Ishikawa (cell line): ENCODE results near the gene AGAP6.

Experiments
- CEBPB ChIP-seq: IDR thresholded peaks from 2 replicates; pipeline ENCODE4 v1.6.1; 2012
- EP300 ChIP-seq: IDR thresholded peaks from 2 replicates; pipeline ENCODE4 v1.6.1; 2012; ENCODE audit warnings: borderline replicate concordance
- TEAD4 ChIP-seq: IDR thresholded peaks from 2 replicates; pipeline ENCODE4 v1.6.1; 2012
- YY1 ChIP-seq: IDR thresholded peaks from 2 replicates; pipeline ENCODE4 v1.6.1; 2012; ENCODE audit warnings: low read depth
- TF ChIP-seq, protein P1 (sequence below): IDR thresholded peaks from 2 replicates; pipeline ENCODE4 v1.6.1; 2012; ENCODE audit warnings: low read depth, mild to moderate bottlenecking

DNA sequence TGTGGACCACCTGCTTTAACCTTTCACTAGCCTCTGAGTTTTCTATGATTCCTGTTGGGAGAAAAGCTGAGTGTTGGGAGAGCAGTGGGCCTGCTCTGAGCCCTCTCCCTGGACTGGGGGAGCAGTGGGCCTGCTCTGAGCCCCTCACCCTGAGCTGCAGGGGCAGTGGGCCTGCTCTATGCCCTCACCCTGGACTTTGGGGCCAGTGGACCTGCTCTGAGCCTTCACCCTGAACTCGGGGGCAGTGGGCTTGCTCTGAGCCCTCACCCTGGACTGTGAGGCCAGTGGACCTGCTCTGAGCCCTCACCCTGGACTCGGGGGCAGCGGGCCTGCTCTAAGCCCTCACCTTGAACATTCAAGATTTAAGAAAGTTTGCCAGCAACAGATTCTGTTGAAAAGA lies 33.4 kb downstream of the AGAP6 start:
- TF ChIP-seq, protein P1, sequence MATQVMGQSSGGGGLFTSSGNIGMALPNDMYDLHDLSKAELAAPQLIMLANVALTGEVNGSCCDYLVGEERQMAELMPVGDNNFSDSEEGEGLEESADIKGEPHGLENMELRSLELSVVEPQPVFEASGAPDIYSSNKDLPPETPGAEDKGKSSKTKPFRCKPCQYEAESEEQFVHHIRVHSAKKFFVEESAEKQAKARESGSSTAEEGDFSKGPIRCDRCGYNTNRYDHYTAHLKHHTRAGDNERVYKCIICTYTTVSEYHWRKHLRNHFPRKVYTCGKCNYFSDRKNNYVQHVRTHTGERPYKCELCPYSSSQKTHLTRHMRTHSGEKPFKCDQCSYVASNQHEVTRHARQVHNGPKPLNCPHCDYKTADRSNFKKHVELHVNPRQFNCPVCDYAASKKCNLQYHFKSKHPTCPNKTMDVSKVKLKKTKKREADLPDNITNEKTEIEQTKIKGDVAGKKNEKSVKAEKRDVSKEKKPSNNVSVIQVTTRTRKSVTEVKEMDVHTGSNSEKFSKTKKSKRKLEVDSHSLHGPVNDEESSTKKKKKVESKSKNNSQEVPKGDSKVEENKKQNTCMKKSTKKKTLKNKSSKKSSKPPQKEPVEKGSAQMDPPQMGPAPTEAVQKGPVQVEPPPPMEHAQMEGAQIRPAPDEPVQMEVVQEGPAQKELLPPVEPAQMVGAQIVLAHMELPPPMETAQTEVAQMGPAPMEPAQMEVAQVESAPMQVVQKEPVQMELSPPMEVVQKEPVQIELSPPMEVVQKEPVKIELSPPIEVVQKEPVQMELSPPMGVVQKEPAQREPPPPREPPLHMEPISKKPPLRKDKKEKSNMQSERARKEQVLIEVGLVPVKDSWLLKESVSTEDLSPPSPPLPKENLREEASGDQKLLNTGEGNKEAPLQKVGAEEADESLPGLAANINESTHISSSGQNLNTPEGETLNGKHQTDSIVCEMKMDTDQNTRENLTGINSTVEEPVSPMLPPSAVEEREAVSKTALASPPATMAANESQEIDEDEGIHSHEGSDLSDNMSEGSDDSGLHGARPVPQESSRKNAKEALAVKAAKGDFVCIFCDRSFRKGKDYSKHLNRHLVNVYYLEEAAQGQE: no peak
- TF ChIP-seq EP300: no peak
- TF ChIP-seq YY1: no peak
- TF ChIP-seq TEAD4: no peak
- no peak for TF ChIP-seq CEBPB
